Measurements from ENCODE around the gene CASKIN2. TPM values are rescaled to one million over a fixed set of nuclear protein-coding genes. Genes with fewer than 3 reads are reported as not detected.

The CASKIN2 gene
- total RNA-seq = 3.9 and 5.0 TPM in 2 replicates

GRCh38 chr17:75515496-75516254 lies at the start of gene CASKIN2:
CASKIN2 (minus strand) TSS chr17:75515537; CDS start chr17:75513804, 1,733 bp downstream.
- DNase-seq (ENCODE audit: low read depth) (peak; percentile 70), FAIRE-seq (no peak)
- TF ChIP-seq, protein P1, sequence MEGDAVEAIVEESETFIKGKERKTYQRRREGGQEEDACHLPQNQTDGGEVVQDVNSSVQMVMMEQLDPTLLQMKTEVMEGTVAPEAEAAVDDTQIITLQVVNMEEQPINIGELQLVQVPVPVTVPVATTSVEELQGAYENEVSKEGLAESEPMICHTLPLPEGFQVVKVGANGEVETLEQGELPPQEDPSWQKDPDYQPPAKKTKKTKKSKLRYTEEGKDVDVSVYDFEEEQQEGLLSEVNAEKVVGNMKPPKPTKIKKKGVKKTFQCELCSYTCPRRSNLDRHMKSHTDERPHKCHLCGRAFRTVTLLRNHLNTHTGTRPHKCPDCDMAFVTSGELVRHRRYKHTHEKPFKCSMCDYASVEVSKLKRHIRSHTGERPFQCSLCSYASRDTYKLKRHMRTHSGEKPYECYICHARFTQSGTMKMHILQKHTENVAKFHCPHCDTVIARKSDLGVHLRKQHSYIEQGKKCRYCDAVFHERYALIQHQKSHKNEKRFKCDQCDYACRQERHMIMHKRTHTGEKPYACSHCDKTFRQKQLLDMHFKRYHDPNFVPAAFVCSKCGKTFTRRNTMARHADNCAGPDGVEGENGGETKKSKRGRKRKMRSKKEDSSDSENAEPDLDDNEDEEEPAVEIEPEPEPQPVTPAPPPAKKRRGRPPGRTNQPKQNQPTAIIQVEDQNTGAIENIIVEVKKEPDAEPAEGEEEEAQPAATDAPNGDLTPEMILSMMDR (IDR thresholded peaks at IDR 0.05; ENCODE audit: insufficient read depth, low read length, severe bottlenecking) = peak; percentile 100
- Histone ChIP-seq H3K27me3 (ENCODE audit: control insufficient read depth, insufficient read depth, low read length) (no peaks in the 10 kb centered on the region), H3K36me3 (ENCODE audit: control insufficient read depth, insufficient read depth, low read length) (peaks cover 6% of the 10 kb centered on the region), H3K4me3 (ENCODE audit: low read depth, low read length) (peak within 1 kb of the TSS; percentile 75)

DNA sequence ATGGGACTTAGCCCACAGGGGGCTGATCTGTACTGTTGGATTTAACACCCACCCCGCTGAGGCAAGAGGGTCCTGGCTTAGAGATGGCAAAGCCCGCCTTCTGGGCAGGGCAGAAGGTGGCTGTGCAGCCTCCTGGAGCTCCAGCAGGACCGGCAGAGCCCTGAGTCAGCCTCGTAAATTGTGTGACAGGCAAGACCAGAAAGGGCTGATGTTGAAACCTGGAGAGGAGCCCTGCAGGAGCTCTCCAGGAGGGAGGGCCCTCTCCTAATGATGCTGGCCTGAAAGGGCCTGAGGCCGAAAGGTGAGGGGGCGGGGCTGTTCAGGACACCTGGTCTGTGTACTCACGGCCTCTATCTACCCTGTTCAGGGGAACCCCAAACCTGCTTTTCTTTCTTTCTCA lies 49.7 kb upstream of the CASKIN2 start:
- FAIRE-seq = no peak
- Histone ChIP-seq H3K4me3 (ENCODE audit: low read depth, low read length) (no peak overlapping the region), H3K36me3 (ENCODE audit: control insufficient read depth, insufficient read depth, low read length) (peaks cover 14% of the 10 kb centered on the region), H3K27me3 (ENCODE audit: control insufficient read depth, insufficient read depth, low read length) (no peaks in the 10 kb centered on the region)
- DNase-seq (ENCODE audit: low read depth) = peak; percentile 34
- TF ChIP-seq, protein P1 (IDR thresholded peaks at IDR 0.05; ENCODE audit: insufficient read depth, low read length, severe bottlenecking) = no peak

GRCh38 chr17:75564195-75564594 lies 48.9 kb upstream of the CASKIN2 start:
- FAIRE-seq (no peak), DNase-seq (ENCODE audit: low read depth) (no peak)
- Histone ChIP-seq H3K27me3 (ENCODE audit: control insufficient read depth, insufficient read depth, low read length) (no peaks in the 10 kb centered on the region), H3K36me3 (ENCODE audit: control insufficient read depth, insufficient read depth, low read length) (peaks cover 13% of the 10 kb centered on the region), H3K4me3 (ENCODE audit: low read depth, low read length) (no peak overlapping the region)
- TF ChIP-seq, protein P1 (IDR thresholded peaks at IDR 0.05; ENCODE audit: insufficient read depth, low read length, severe bottlenecking) = no peak

DNA sequence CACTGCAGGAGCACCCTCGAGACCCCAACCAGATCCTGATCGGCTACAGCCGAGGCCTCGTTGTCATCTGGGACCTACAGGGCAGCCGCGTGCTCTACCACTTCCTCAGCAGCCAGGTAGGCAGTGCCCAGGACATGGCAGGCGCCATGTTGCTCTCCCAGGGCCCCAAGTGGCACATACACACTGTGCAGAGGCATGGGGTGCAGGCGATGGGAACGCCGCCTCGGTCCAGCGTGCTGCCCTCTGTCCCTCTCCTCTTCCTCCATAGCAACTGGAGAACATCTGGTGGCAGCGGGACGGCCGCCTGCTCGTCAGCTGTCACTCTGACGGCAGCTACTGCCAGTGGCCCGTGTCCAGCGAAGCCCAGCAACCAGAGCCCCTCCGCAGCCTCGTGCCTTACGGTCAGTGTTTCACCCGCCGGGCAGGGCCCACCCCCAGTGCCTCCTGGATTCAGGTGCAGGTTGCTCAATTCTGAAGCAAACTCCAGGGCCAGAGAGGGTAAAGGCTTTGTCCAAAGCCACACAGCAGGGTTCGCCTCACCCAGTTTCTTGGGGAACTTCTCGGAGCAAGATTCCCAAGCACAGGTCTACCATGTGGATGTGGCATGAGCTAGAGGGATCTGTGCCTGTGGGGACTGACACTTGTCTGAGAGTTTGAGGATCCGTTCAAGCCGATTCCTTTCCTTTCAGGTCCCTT lies 47.9 kb upstream of the CASKIN2 start:
- peak; percentile 68 for FAIRE-seq
- Histone ChIP-seq H3K27me3 (ENCODE audit: control insufficient read depth, insufficient read depth, low read length) (no peaks in the 10 kb centered on the region), H3K4me3 (ENCODE audit: low read depth, low read length) (no peak overlapping the region), H3K36me3 (ENCODE audit: control insufficient read depth, insufficient read depth, low read length) (peaks cover 12% of the 10 kb centered on the region)
- no peak for DNase-seq (ENCODE audit: low read depth)
- TF ChIP-seq, protein P1 (IDR thresholded peaks at IDR 0.05; ENCODE audit: insufficient read depth, low read length, severe bottlenecking) = no peak

- H3K4me3 ChIP-seq (ENCODE audit: low read depth, low read length) = no peak overlapping the region
- FAIRE-seq (no peak), DNase-seq (ENCODE audit: low read depth) (no peak)
- H3K27me3 ChIP-seq (ENCODE audit: control insufficient read depth, insufficient read depth, low read length) = no peaks in the 10 kb centered on the region
- TF ChIP-seq, protein P1 (IDR thresholded peaks at IDR 0.05; ENCODE audit: insufficient read depth, low read length, severe bottlenecking) = no peak
- H3K36me3 ChIP-seq (ENCODE audit: control insufficient read depth, insufficient read depth, low read length) = peaks cover 13% of the 10 kb centered on the region
Measured at GRCh38 chr17:75561927-75562603, 46.7 kb upstream of the CASKIN2 start.
